NT2/D1 (cell line): Measurements from ENCODE around the gene SYNGR4.

ENCODE experiments used
- YY1 ChIP-seq: IDR thresholded peaks from 2 replicates; pipeline ENCODE4 v1.6.1; 2011; ENCODE audit not compliant: insufficient read length, insufficient read depth
- ZNF274 ChIP-seq: IDR thresholded peaks from 2 replicates; pipeline ENCODE4 v1.6.1; 2011; ENCODE audit warnings: mild to moderate bottlenecking, low read depth, low read length

GRCh38 chr19:48353677-48354076 lies 10.5 kb upstream of the SYNGR4 start:
- TF ChIP-seq YY1 (no peak), ZNF274 (no peak)
